ENCODE results near the gene LNPEP.

LNPEP gene

DNA sequence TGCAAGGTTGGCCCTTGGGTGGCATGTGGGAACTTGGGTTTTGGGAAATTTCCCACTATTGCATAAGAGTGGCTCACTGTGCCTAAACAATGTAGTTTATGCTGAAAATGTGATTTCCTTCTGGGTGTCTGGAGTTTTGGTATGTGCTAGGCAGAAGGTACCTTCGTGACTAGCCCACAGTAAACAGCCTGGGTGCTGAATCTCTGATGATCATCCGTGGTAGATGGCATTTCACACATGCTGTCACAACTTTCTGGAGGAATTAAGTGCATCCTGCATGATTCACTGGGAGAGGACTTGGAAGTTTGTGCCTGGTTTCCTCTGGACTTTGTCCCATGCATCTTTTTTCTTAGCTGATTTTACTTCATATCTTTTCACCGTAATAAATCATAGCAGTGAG, 64.5 kb downstream of the LNPEP start:
- DNase-seq (ENCODE audit: low spot score): no peak

DNA sequence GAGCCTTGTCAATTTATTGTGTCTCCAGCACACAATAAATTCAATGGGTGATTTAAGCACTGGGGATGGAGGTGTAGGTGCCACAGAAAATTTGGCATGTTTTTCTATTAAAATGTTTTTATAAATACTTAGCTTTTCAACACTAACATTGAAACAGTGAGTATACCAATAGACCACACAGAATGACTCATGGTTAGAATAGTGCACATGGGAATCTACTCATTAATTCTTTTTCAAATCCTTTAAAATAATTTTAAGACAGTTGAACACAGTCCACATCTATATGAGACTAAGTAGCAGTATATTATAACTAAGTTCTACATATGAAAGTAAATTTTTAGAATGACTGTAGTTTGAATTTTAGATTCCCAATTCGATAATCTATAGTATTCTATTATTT, 67.1 kb downstream of the LNPEP start:
- DNase-seq (ENCODE audit: low spot score): no peak

DNA sequence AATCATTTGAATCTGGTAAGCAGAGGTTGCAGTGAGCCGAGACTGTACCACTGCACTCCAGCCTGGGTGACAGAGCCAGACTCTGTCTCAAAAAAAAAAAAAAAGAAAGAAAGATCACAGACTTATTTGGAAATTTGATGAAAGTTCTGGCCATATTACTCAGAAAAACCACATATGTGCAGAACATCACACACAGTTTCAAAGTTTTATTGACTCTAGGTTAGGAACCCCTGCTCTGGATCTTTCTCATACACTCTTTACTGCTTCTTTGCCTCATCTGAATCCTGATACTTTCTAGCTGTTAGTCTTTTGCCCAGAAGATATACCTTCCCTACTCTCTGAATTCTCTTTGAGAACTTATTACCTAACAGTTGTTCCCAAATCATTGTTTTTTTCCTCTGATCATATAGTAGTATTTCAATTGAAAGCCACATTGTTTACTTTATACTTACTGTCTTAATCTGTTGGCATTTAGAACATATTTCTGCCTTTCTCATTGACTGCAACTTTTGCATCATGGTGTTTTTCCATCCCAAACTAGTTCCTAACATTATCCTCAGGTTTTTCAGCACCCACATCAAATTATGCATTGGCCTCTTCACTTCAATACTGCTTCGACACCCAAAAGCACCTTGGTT, 68.7 kb downstream of the LNPEP start:
- no peak for DNase-seq (ENCODE audit: low spot score)

- no peak for DNase-seq (ENCODE audit: low spot score)
Measured at GRCh38 chr5:97006454-97007060, 70.7 kb downstream of the LNPEP start.

GRCh38 chr5:97009212-97009898, 73.5 kb downstream of the LNPEP start:
- no peak for DNase-seq (ENCODE audit: low spot score)

- no peak for DNase-seq (ENCODE audit: low spot score)
Measured at GRCh38 chr5:97009921-97010320, 74.0 kb downstream of the LNPEP start.

- no peak for DNase-seq (ENCODE audit: low spot score)
Measured at GRCh38 chr5:97010606-97011005, 74.7 kb downstream of the LNPEP start.

- no peak for DNase-seq (ENCODE audit: low spot score)
Measured at GRCh38 chr5:97011567-97011966, 75.7 kb downstream of the LNPEP start.

DNA sequence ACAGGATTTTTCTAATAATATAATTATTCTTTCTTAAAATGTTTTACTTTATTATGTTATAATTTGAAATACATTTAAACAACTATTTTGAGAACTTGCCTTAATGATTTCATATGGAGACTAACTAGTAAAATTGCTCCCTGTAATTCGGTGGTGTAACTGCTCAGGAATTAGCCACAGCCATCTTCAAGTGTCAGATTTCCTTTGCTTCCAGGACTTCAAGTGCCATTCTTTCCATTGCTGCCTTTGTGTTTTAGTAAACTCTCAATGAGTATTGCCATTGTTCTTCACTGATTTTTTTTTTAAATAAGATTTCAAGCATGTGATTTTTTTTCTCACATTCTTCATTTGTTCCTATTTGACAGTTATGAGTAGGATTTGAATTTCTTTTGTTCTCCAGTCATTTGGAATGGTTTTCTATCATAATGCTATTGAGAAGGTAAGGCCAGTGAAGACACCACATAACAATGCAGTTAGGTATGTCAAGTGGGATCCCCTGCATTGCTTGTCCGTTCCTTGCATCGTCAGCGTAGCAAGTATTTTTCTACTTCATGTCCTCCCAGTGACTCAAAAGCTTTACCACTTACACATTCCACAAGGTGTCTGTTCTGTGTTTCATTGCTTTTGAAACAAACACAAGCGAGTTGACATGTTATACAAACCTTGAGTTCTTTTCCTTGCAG, 83.7 kb downstream of the LNPEP start:
- DNase-seq (ENCODE audit: low spot score): no peak

DNA sequence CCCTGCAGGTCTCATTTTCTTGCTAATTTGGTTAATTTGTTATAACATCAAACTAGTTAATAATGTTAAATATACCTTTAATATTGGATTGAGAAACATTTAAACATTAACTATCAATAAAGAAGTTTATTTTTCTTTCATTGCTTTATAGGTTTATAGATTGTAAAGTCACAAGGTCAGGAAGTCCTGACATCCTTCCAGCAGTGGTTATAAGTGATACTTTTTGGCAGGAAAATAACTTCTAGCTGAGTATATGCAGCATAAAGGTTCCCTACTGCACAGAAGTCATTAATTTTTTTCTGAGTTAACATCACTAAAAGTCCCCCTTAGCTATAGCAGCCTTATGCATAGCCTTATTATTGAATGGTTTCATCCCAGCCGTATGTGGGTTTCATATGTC, 85.5 kb downstream of the LNPEP start:
- DNase-seq (ENCODE audit: low spot score): no peak

GRCh38 chr5:97022898-97023297, 87.0 kb downstream of the LNPEP start:
- no peak for DNase-seq (ENCODE audit: low spot score)

DNA sequence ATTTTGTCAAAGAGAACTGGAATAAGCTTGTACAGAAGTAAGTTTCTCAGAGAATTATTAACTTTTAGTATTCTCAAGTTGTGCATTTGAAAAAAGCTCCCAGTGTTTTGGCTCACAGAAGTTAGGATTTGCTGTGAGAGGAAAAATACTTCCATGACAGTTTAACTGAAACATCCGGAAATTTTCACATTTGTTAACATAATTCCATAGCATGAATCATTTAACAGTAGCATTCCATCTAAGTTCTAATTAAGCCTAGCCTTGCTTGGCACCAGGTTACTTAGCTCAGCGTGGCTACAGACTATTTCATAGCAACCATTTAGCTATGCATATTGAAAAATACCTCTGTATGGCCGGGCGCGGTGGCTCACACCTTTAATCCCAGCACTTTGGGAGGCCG, 90.8 kb downstream of the LNPEP start:
- DNase-seq (ENCODE audit: low spot score): no peak

- DNase-seq (ENCODE audit: low spot score): no peak
Measured at GRCh38 chr5:97037819-97038218, 101.9 kb downstream of the LNPEP start.

DNA sequence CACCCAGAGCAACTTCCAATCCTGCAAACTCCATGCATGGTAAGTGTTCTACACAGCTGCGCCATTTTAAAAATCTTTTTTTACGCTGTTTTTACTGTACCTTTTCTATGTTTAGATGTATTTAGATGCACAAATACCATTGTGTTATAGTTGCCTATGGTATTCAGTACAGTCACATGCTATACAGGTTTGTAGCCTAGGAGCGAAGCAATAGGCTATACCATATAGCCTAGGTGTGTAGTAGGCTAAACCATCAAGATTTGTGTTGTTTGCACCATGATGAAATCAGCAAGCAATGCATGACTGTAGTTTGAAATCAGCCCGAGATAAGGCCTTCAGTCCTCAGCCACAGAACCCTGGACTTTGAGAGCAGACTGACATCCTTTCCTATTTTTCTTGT, 105.4 kb downstream of the LNPEP start:
- no peak for DNase-seq (ENCODE audit: low spot score)

- peak; percentile 63 for DNase-seq (ENCODE audit: low spot score)
Measured at GRCh38 chr5:97042996-97043395, 107.1 kb downstream of the LNPEP start.

GRCh38 chr5:97043511-97043910, 107.6 kb downstream of the LNPEP start:
- no peak for DNase-seq (ENCODE audit: low spot score)

GRCh38 chr5:97044052-97044451, 108.2 kb downstream of the LNPEP start:
- peak; percentile 36 for DNase-seq (ENCODE audit: low spot score)

DNA sequence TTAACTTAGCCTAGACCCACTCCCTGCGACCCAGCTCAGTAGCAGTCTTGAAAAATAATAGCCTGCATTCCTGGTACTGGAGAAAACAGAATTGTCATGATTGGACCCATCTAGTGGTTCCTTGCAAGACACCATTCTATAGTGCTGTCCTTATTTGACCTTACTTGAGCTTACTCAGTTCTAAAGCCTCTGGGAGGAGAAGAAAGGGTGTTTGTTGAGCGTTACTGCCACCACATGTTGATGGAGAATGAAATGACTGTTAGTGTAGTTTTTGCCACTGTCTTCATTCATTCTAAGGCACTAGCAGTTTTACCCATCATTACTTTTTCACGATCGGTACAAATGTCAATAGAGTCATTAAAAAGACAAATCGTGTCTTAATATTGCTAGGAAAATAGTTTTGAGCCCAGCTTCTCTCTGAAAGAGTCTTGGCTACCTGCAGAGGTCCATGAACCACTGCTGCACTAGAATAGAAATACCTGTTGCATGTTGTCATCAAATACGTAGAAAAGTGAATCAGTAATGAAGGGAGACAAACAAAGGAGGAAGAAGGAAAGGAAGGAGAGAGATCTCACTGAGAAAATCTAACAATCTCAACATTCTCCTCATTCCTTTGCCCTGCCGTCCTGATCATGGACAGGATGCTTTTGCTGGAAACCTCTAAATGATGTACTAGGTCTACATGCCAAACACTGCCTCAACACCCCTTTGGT, 110.5 kb downstream of the LNPEP start:
- DNase-seq (ENCODE audit: low spot score): peak; percentile 21

- no peak for DNase-seq (ENCODE audit: low spot score)
Measured at GRCh38 chr5:97047076-97047475, 111.2 kb downstream of the LNPEP start.

GRCh38 chr5:97049175-97049574, 113.3 kb downstream of the LNPEP start:
- no peak for DNase-seq (ENCODE audit: low spot score)

DNA sequence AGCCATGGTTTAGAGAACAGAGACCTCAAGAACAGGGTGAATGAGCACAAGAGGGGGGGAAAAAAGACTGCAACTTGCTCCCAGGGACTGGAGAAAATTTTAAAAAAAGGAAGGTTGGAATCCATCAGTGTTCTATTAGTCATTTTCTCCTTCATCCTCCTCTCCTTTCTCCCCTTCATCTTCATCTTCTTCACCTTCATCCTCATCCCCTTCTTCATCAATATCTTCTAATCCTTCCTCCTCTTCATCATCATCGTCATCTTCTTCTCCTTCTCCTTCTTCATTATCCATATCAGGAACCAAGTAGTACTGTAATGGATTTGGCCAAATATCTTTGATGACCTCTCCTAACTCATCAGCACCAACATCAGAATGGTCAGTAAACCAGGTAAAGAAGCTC, 120.4 kb downstream of the LNPEP start:
- no peak for DNase-seq (ENCODE audit: low spot score)

- no peak for DNase-seq (ENCODE audit: low spot score)
Measured at GRCh38 chr5:97062046-97062445, 126.2 kb downstream of the LNPEP start.
